GM10266 (cell line): ENCODE data around the gene LIMS3.
"Not testable (repeated sequence)": the region's sequence is repeated elsewhere in the genome, so short reads cannot be mapped to it uniquely, and the experiment has no call there.

Experiments used
- DNase-seq: peaks from one replicate; pipeline ENCODE4 v3.0.0; 2012; ENCODE audit errors: extremely low spot score

LIMS3 gene

DNA sequence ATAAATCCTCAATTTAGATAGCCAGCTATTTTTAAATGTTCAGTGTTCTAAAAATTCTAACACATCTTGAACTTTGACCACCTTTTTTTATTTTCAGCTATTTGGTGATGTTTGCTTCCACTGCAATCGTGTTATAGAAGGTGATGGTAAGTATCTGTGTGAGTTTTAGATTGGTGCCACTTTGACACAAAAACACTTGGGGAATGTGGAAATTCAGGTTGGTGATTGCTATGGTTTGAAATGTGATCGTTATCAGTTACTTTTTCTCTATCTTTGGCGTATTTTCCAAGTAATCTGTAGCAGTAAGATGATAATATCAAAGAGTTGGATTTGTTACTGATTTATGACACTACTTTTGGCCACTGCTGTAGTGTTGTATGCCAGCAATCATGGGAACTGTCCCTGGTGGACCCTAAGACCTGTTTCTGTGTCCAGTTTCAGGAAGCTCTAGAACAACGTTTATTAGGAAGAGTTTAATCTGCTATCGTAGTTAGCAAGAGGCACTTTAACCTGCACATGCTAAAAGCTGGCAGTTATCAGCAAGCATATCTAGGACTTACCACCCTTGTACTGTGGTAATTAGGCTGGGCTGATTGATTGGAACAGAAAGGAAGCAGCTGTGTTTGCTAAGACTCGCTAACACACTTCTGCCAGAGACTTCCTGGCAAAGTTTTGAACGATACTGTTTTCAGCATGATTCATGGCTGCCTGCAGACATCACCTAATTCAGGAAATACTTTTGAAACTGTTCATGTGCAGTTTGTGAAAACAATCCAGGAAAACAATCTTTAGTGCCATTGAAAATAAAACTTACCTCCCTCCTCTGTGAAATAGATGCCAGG lies 23.3 kb downstream of the LIMS3 start:
- not testable (repeated sequence) for DNase-seq

DNA sequence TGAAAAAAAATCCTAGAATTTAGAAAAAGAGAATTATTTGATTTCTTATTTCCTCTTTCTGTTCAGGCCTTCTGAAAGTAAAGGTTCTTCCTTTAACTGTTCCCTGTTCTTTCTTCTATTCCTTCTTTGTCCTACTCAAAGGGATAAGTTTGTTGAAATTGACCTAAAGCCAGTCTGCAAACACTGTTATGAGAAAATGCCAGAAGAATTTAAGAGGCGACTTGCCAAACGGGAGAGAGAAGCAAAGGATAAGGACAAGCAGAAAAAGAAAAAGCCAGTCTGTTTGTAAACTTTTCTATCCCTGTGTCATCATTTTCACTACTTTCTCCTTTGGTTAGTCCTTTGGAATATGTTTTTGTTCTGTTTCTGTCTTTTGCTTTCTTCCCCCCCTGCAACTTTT lies 26.0 kb downstream of the LIMS3 start:
- DNase-seq, result not testable (repeated sequence)

DNA sequence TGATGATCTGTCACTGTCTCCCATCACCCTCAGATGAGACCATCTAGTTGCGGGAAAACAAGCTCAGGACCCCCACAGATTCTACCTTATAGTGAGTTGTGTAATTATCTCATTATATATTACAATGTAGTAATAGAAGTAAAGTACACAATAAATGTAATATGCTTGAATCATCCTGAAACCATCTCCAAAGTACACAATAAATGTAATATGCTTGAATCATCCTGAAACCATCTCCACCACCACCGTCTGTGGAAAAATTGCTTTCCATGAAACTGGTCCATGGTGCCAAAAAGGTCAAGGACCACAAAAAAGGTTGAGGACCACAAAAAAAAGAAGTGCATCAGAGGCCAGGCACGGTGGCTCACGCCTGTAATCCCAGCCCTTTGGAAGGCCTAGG lies 29.3 kb downstream of the LIMS3 start:
- not testable (repeated sequence) for DNase-seq

DNA sequence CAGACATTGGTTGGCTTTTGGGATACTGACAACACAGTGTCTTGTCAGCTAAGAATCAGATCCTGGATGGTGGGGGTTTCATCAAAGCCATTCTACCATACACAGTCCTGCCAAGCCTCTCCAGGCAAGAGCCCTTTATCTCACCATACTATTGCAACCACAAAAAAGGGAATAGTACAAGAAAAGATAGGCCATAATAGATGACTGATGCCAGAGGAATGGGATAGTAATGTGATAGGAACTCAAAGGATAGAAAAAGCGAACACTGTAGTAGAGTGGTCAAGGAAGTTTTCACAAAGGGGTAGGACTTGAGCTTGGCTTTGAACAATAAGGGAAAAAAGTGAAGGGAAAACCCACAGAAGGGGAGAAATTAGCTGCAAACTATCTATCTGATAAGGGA lies 30.7 kb downstream of the LIMS3 start:
- DNase-seq, result not testable (repeated sequence)

DNA sequence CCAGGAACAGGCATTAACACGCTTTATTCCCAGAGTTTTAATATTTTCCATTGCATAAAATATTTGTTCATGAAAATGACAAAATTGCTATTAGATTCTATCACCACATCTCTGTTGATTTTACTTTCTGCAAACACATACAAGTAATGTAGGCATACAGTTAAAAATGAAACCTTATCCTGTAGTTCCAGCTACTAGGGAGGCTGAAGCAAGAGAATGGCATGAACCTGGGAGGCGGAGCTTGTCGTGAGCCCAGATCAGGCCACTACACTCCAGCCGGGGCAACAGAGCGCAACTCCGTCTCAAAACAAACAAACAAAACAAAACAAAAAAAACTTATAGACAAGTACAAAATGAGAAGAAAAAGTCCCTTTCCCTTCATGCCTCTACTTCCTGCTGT lies 38.0 kb downstream of the LIMS3 start:
- not testable (repeated sequence) for DNase-seq

DNA sequence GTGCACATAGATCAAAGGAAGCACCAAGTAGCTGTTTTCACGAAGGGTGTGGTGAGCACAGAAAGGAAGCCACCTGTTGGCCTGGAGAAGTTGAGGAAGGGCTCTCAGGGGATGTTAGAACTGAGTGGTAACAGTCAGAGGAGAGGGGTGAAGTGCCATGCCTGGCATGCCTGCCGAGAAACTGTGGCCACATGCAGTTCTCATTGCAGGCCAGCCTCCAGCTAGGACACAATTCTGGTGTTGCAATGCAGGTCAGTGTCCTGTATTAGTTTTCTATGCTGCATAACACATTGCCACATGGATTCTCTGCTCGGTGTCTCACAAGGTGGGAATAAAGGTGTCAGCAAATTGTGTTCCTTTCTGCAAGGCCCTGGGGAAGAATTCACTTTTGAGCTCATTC lies 46.9 kb downstream of the LIMS3 start:
- not testable (repeated sequence) for DNase-seq

DNA sequence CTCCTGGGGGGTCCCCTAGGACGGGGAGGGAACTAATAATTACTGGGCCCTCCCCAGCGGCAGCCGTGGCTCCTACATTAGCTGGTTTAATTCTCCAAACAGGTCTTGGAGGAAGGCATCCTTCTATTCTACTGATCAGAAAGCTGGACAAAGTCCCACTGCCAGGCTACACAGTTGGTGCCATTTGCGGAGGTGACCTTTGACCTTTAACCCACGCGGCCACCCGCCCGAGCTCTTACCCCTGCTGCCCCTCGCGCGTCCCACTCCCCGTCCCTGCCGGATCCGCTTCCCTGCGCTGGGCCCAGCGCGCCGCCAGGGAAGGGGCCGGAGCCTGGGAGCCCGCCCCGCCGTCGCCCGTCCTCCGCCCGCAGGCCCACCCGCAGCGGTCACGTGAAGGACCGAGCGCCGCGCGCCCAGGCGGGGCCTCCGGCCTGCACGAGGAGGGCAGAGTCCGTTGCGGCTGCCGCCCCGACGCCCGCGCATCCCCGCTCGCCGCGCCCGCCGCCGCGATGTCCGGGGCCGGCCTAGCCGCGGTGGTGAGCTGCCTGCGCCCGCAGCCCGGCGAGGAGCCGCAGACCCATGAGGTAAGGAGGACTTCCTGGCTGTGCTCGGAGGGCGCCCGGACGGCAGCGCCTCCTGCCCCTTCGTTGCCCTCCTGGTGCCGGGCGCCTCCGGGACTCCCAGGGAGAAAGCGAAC lies 48.9 kb downstream of the LIMS3 start:
- not testable (repeated sequence) for DNase-seq

DNA sequence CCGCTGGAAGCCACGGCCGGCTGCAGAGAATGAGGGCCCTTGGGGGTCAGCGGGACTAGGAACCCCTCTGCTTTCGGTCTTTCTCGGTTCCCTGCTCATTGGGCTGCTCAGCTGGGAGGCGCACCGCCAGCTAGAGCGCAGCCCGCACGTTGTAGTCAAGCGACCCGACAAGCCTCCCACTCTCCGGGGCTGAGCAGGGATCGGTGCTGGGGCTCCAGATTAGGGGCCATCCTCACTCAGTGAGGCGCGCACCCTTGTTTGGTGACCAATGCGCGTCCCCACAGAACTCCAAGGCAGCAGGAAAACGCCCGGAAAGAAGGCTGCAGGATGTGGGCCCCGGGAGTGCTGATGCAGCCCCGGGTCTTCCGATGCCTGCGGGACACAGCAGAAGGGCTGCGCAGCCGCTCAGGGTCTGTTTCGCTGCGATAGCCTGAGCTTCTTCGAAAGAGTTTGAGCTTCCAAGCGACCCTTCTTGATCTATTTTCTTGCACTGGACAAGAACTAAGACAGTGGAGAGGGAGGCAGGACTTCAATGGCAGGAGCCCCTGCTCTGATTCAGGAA lies 49.6 kb downstream of the LIMS3 start:
- not testable (repeated sequence) for DNase-seq

DNA sequence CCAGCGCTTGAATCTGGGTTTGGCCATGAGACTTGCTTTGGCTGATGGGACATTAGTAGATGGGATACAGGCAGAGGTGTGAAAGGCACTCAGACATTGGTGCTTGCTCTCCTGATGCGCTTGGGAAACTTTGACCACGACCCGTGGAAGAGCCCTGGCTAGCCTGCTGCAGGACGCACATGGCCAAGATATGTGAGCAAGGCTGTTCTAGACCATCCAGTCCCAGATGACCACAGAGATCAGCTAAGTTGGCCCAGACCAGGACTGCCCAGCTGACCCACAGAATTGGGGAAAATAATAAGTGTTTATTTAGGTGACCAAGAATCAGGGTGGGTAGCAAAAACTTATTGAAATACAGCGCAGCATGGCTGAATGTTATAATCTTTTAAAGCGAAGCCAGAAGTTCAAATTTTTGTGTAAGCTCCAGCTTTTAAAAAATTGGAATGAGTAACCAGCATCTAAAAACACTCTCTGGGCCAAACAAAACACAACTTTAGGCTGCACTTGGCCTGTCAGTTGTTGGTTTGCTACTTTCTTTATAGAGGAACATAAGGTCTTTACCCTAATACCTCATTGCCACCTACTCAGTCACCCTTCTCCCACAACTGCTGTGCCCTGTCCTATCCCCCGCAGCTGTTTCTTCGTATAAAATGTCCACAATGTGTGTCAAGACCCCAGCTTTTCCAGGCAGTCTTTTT lies 51.8 kb downstream of the LIMS3 start:
- not testable (repeated sequence) for DNase-seq

DNA sequence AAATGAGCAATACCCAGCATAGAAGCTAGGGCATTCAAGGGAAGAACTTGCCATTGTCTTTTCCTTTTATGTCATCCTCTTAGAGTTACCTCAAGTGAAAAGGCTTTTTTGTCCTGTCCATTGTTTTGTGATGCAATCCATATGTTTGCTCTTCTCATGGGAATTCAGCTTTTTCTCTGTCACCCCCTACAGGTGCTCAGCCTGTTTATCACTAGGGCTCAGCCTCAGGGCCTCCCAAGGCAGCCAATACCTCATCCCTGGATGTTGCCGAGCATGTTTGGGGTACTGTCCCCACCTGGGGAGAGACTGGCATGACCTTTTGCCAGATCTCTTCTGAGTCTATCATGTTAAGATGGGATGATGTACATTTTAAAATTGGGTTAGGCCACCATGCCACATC lies 65.5 kb downstream of the LIMS3 start:
- DNase-seq, result not testable (repeated sequence)

DNA sequence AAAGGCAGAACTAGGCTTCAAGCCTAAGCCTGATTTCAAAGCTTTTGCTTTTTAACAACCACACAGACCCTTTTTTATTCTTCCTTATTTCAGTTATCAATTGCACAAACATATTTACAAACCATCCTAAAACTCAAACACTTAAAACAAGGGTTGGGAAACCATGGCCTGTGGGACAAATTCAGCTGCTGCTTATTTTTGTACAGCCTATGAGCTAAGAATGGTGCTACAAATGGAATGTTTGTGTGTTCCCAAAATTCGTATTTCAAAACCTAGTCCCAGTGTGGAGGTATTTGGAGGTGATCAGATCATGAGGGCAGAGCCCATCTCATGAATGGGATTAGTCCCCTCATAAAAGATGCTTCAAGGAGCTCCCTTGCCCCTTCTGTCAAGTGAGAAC lies 67.0 kb downstream of the LIMS3 start:
- DNase-seq, result not testable (repeated sequence)

DNA sequence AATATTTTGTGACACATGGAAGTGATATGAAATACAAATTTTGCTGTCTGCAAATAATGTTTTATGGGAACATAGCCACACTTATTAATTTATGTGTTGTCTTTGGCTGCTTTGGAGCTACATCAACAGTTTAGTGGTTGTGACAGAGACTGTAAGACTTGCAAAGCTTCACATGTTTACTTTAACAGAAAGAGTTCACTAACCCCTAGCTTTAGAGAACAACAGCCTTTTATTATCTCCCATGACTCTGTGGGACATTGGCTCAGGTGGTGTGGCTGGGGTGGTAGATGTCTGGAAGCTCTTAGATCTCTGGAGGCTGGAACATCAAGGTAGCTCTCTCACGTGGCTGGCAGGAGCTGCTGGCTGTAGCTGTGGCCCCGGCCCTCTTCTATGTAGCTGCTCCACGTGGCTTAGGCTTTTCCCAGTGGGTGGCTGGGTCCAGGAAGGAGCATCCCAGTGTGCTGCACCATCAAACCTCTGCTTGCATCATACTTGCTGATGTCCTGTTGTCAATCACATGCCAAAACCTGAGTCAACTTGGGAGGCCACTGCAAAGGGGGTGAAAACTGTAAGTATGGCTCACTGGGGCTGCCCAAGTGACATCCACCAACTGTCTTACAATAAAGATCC lies 67.7 kb downstream of the LIMS3 start:
- not testable (repeated sequence) for DNase-seq

DNA sequence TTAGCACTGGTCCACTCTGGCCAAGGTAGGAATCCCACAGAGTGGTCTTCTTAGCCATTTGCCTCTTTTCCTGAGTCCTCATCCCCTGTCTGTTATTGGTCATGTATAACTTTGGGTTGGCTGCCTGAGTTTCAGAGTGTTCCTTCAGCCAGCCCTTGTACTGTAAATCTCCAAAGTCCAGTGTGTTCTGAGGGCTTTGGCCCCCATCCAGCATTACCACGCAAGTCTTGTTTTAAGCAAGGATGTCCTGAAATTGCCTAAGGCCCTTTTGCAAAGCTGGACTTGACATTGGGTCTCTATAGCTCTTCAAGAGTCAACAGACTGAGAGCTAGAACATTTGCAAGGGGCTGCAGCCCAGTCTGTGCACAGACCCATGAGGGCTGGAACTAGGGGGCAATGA lies 68.4 kb downstream of the LIMS3 start:
- DNase-seq, result not testable (repeated sequence)

DNA sequence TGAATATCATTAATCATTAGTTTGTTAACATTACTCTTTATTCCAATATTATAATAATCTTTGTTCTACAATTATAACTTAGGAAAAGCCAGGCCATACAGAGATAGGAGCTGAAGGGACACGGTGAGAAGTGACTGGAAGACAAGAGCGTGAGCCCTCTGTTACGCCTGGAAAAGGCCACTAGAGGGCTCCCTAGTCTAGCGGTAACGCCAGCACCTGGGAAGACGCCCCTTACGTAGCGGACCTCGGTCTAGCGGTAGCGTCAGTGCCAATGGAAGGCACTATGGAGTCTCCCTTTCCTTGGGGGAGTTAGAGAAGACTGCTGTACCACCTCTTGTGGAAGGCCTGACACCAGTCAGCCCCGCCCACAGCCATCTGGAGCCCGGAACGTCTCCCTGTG lies 71.4 kb downstream of the LIMS3 start:
- not testable (repeated sequence) for DNase-seq

DNA sequence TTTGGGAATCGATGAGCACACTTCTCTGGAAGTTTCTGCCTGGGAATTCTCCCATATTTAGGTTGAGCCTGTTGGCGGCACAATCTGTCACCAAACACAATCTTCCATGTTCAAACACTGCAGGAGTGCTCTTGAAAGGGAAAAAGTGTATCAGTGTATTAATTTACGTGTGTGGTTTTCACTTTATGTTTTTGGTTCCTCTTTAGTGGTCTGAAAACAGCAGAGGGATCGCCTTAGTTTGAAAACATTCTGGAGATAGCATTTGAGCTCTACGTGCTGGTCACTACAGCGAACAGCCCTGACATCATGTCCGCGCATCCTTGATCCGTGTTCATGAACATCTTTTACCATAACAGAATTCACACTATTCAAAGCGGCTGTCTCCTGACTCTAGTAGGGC lies 73.2 kb downstream of the LIMS3 start:
- not testable (repeated sequence) for DNase-seq
